MM.1S (cell line): ENCODE results near the gene RBM8A.

ENCODE experiments used
- DNase-seq: peaks from one replicate; pipeline ENCODE4 v3.0.0-alpha.2; 2015
- H2AFZ ChIP-seq: fragments of 300-600 bp; sonication (generic); 2 replicates; pipeline ENCODE4 v1.6.0; 2016; ENCODE audit warnings: antibody characterized with exemption, low read length
- H3F3A ChIP-seq: fragments of 300-600 bp; sonication (generic); 2 replicates; pipeline ENCODE4 v1.6.1; 2016; ENCODE audit warnings: mild to moderate bottlenecking, antibody characterized with exemption, low read length, moderate library complexity, mixed read lengths; ENCODE audit not compliant: insufficient read depth
- H3K27ac ChIP-seq: fragments of 300-600 bp; sonication (generic); 2 replicates; pipeline ENCODE4 v1.5.1; 2016; ENCODE audit warnings: mild to moderate bottlenecking, low read length
- H3K27me3 ChIP-seq: fragments of 300-600 bp; sonication (generic); replicated peaks from 2 replicates; pipeline ENCODE4 v1.6.0; 2016; ENCODE audit warnings: low read length; ENCODE audit not compliant: insufficient read depth
- H3K36me3 ChIP-seq: fragments of 300-600 bp; sonication (generic); replicated peaks from 2 replicates; pipeline ENCODE4 v1.6.1; 2016; ENCODE audit warnings: mild to moderate bottlenecking, low read length, mixed read lengths; ENCODE audit not compliant: insufficient read depth
- H3K4me1 ChIP-seq: fragments of 300-600 bp; sonication (generic); 2 replicates; pipeline ENCODE4 v1.6.1; 2016; ENCODE audit warnings: low read length, mixed read lengths
- H3K4me2 ChIP-seq: fragments of 300-600 bp; sonication (generic); 2 replicates; pipeline ENCODE4 v1.6.0; 2016; ENCODE audit warnings: low read depth, low read length
- H3K4me3 ChIP-seq: fragments of 300-600 bp; sonication (generic); 2 replicates; pipeline ENCODE4 v1.5.1; 2016; ENCODE audit warnings: low read length, mixed read lengths
- H3K79me2 ChIP-seq: fragments of 300-600 bp; sonication (generic); 2 replicates; pipeline ENCODE4 v1.6.1; 2016; ENCODE audit warnings: mixed run types, low read length, mixed read lengths
- H3K9ac ChIP-seq: fragments of 300-600 bp; sonication (generic); 2 replicates; pipeline ENCODE4 v1.6.1; 2016; ENCODE audit warnings: low read length, mixed read lengths
- H3K9me2 ChIP-seq: fragments of 300-600 bp; sonication (generic); replicated peaks from 2 replicates; pipeline ENCODE4 v1.6.1; 2016; ENCODE audit warnings: mild to moderate bottlenecking, low read length, mixed read lengths; ENCODE audit not compliant: insufficient read depth
- H3K9me3 ChIP-seq: fragments of 300-600 bp; sonication (generic); replicated peaks from 2 replicates; pipeline ENCODE4 v1.6.1; 2016; ENCODE audit warnings: mild to moderate bottlenecking, low read length, mixed read lengths; ENCODE audit not compliant: insufficient read depth
- H4K20me1 ChIP-seq: fragments of 300-600 bp; sonication (generic); 2 replicates; pipeline ENCODE4 v1.6.1; 2016; ENCODE audit warnings: mild to moderate bottlenecking, low read length, moderate library complexity, mixed read lengths; ENCODE audit not compliant: insufficient read depth
- CTCF ChIP-seq: fragments of 300-600 bp; sonication (generic); IDR thresholded peaks from 2 replicates; pipeline ENCODE4 v1.5.1; 2016; ENCODE audit warnings: antibody characterized with exemption, low read length, mixed read lengths
- EZH2 ChIP-seq: fragments of 300-600 bp; sonication (generic); optimal IDR thresholded peaks from 2 replicates; pipeline ENCODE3; 2017; ENCODE audit warnings: low read depth, mild to moderate bottlenecking, antibody characterized with exemption, low read length, mixed read lengths
- EZH2phosphoT487 ChIP-seq: fragments of 300-600 bp; sonication (generic); IDR thresholded peaks from 2 replicates; pipeline ENCODE4 v1.6.1; 2018; ENCODE audit warnings: antibody characterized with exemption, low read length

The RBM8A gene

GRCh38 chr1:145964328-145965118 is 37.2 kb upstream of the RBM8A start, which contains the start of the genes ANKRD34A and POLR3GL:
ANKRD34A (minus strand) TSS chr1:145964575; CDS start chr1:145961759, 2,816 bp downstream.
POLR3GL (plus strand) TSS chr1:145964690; CDS start chr1:145974866, 10,176 bp downstream.
- Histone ChIP-seq H3K27me3 (peaks cover 43% of the 10 kb centered on the region), H3K4me2 (peak within 1 kb of the TSS; percentile 63), H3K27ac (peak within 1 kb of the TSS; percentile 2; the same call in 1 of the 2 replicates), H3K4me3 (peak within 1 kb of the TSS; percentile 76), H3K36me3 (no peaks in the 10 kb centered on the region), H3K9ac (peak within 1 kb of the TSS; percentile 54), H3K9me2 (no peaks in the 10 kb centered on the region), H2AFZ (peak within 1 kb of the TSS; percentile 79), H4K20me1 (no peaks in the 10 kb centered on the region), H3K9me3 (no peaks in the 10 kb centered on the region), H3F3A (peaks cover 12% of the 10 kb centered on the region; the same call in 1 of the 2 replicates), H3K4me1 (peaks cover 34% of the 10 kb centered on the region), H3K79me2 (no peaks in the 10 kb centered on the region)
- TF ChIP-seq CTCF (no peak), EZH2phosphoT487 (no peak), EZH2 (no peak)
- peak; percentile 98 for DNase-seq

GRCh38 chr1:145963265-145964019 is 36.2 kb upstream of the RBM8A start:
- Histone ChIP-seq H4K20me1 (no peaks in the 10 kb centered on the region), H3K4me1 (peaks cover 38% of the 10 kb centered on the region), H3K9ac (no peak overlapping the region), H3K79me2 (no peaks in the 10 kb centered on the region), H2AFZ (no peak overlapping the region), H3F3A (peaks cover 12% of the 10 kb centered on the region; the same call in 1 of the 2 replicates), H3K9me3 (no peaks in the 10 kb centered on the region), H3K36me3 (no peaks in the 10 kb centered on the region), H3K27me3 (peaks cover 53% of the 10 kb centered on the region), H3K4me2 (peak overlapping the region; percentile 63), H3K27ac (no peak overlapping the region), H3K9me2 (no peaks in the 10 kb centered on the region), H3K4me3 (peak overlapping the region; percentile 76)
- DNase-seq: no peak
- no peak for TF ChIP-seq CTCF
- no peak for TF ChIP-seq EZH2
- no peak for TF ChIP-seq EZH2phosphoT487

- peaks cover 53% of the 10 kb centered on the region for H3K27me3 ChIP-seq
- no peaks in the 10 kb centered on the region for H3K79me2 ChIP-seq
- H3K9me3 ChIP-seq: no peaks in the 10 kb centered on the region
- H3K4me3 ChIP-seq: peak overlapping the region; percentile 56
- no peaks in the 10 kb centered on the region for H3K9me2 ChIP-seq
- DNase-seq: no peak
- H4K20me1 ChIP-seq: no peaks in the 10 kb centered on the region
- H3K36me3 ChIP-seq: no peaks in the 10 kb centered on the region
- no peak overlapping the region for H3K27ac ChIP-seq
- no peak overlapping the region for H3K9ac ChIP-seq
- peak overlapping the region; percentile 88 for H3K4me2 ChIP-seq
- TF ChIP-seq CTCF: no peak
- TF ChIP-seq EZH2phosphoT487: no peak
- TF ChIP-seq EZH2: no peak
- peaks cover 42% of the 10 kb centered on the region for H3K4me1 ChIP-seq
- H2AFZ ChIP-seq: peak overlapping the region; percentile 52; the same call in 1 of the 2 replicates
- peaks cover 12% of the 10 kb centered on the region; the same call in 1 of the 2 replicates for H3F3A ChIP-seq
These were observed 35.1 kb upstream of the RBM8A start for GRCh38 chr1:145962157-145963102.
